ENCODE results near the gene CABLES1. TPM values are rescaled to one million over a fixed set of nuclear protein-coding genes. Genes with fewer than 3 reads are reported as not detected.
A peak's percentile ranks its signal among the peaks of the same experiment; 100 is the strongest.

Gene CABLES1
- total RNA-seq, 2 donors from 2014 or later: 9.9 to 16.7 TPM

DNA sequence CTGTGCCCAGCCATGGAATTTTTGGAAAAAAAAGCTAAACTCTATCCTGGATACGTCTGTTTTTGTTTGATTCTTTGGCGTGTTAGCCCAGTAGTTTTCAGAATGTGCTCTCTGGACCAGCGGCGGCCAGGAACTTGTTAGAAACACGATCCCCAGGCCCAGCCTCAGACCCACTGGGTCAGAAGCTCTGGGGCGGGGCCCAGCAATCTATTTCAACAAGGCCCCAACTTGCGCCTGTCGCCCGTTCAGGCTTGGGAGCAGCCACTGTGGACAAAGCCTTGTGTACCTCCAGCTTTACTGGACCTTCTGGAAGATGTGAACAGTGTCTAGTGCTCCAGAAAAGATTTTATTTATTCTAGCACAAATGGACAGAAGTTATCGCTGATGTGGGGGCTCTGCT lies 14.3 kb downstream of the CABLES1 start:
- DNase-seq: no peak
- peaks cover 8% of the 10 kb centered on the region for H3K36me3 Mint-ChIP-seq (ENCODE audit: low read depth)
- Histone ChIP-seq H3K27ac (ENCODE audit: low read depth, low read length) (no peak overlapping the region), H3K4me1 (ENCODE audit: control insufficient read depth, insufficient read depth, low read length) (no peaks in the 10 kb centered on the region), H3K9ac (ENCODE audit: extremely low read depth, low read length, poor library complexity, severe bottlenecking) (no peak overlapping the region), H3K27me3 (ENCODE audit: control insufficient read depth, insufficient read depth, low read length, poor library complexity, severe bottlenecking) (no peaks in the 10 kb centered on the region), H3K9me3 (ENCODE audit: control insufficient read depth, low read length) (no peaks in the 10 kb centered on the region), H3K36me3 (ENCODE audit: control insufficient read depth, insufficient read depth, low read length) (no peaks in the 10 kb centered on the region), H3K4me3 (ENCODE audit: low read length) (no peak overlapping the region)
- H3K4me3 Mint-ChIP-seq: no peak overlapping the region
- H3K27me3 Mint-ChIP-seq (ENCODE audit: insufficient read depth): no peaks in the 10 kb centered on the region
- no peak overlapping the region for H3K27ac Mint-ChIP-seq
- 90 to 95% methylated on average over 10 of the region's 10 CpGs for WGBS, 2 experiments (ENCODE audit: insufficient coverage in 1 of 2, insufficient read length in 1 of 2)
- peaks cover 9% of the 10 kb centered on the region for H3K4me1 Mint-ChIP-seq
- no peaks in the 10 kb centered on the region for H3K9me3 Mint-ChIP-seq
- TF ChIP-seq, protein P1, sequence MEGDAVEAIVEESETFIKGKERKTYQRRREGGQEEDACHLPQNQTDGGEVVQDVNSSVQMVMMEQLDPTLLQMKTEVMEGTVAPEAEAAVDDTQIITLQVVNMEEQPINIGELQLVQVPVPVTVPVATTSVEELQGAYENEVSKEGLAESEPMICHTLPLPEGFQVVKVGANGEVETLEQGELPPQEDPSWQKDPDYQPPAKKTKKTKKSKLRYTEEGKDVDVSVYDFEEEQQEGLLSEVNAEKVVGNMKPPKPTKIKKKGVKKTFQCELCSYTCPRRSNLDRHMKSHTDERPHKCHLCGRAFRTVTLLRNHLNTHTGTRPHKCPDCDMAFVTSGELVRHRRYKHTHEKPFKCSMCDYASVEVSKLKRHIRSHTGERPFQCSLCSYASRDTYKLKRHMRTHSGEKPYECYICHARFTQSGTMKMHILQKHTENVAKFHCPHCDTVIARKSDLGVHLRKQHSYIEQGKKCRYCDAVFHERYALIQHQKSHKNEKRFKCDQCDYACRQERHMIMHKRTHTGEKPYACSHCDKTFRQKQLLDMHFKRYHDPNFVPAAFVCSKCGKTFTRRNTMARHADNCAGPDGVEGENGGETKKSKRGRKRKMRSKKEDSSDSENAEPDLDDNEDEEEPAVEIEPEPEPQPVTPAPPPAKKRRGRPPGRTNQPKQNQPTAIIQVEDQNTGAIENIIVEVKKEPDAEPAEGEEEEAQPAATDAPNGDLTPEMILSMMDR (conservative IDR thresholded peaks at IDR 0.05): no peak

DNA sequence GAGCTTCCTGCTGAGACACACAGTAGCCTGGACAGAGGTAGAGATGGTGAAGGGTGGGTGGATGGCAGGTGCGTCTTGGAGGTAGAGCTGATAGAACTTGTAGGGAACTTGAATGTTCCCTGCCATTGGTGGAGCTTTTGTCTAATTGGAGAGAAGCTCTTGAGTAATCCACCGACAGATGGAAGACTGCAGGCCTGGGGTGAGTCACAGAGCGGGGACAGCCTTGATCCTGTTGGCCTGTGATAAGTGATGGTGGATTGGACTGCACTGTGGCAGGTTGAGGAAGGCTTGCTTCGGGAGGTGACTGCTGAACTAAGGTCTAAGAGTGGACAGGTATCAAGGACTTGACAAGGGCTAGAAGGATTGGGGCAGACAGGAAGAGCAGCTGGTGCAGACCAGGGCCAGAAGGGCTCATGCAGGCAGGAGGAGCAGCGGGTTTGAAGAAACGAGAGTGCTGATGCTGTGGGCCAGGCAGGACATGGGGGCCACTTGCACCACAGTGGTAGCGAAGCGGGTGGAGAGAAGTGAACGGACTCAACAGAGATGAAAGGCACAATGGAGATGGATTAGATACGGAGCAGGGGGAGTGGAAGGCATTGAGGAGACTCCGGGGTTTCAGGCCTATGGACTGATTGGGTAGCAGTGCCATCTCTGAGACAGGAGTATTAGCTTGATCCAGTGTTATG lies 16.3 kb downstream of the CABLES1 start:
- TF ChIP-seq, protein P1 (conservative IDR thresholded peaks at IDR 0.05): no peak
- no peak overlapping the region for H3K9ac ChIP-seq (ENCODE audit: extremely low read depth, low read length, poor library complexity, severe bottlenecking)
- no peak overlapping the region for H3K27ac Mint-ChIP-seq
- 89 to 95% methylated on average over 10 to 11 of the region's 11 CpGs for WGBS, 2 experiments (ENCODE audit: insufficient coverage in 1 of 2, insufficient read length in 1 of 2)
- peak; percentile 37 for DNase-seq
- H3K27ac ChIP-seq (ENCODE audit: low read depth, low read length): no peak overlapping the region
- H3K36me3 ChIP-seq (ENCODE audit: control insufficient read depth, insufficient read depth, low read length): no peaks in the 10 kb centered on the region
- peaks cover 18% of the 10 kb centered on the region for H3K4me1 Mint-ChIP-seq
- H3K27me3 Mint-ChIP-seq (ENCODE audit: insufficient read depth): no peaks in the 10 kb centered on the region
- no peaks in the 10 kb centered on the region for H3K4me1 ChIP-seq (ENCODE audit: control insufficient read depth, insufficient read depth, low read length)
- no peaks in the 10 kb centered on the region for H3K27me3 ChIP-seq (ENCODE audit: control insufficient read depth, insufficient read depth, low read length, poor library complexity, severe bottlenecking)
- H3K9me3 Mint-ChIP-seq: no peaks in the 10 kb centered on the region
- H3K9me3 ChIP-seq (ENCODE audit: control insufficient read depth, low read length): no peaks in the 10 kb centered on the region
- peaks cover 8% of the 10 kb centered on the region for H3K36me3 Mint-ChIP-seq (ENCODE audit: low read depth)
- H3K4me3 ChIP-seq (ENCODE audit: low read length): no peak overlapping the region
- H3K4me3 Mint-ChIP-seq: no peak overlapping the region

DNA sequence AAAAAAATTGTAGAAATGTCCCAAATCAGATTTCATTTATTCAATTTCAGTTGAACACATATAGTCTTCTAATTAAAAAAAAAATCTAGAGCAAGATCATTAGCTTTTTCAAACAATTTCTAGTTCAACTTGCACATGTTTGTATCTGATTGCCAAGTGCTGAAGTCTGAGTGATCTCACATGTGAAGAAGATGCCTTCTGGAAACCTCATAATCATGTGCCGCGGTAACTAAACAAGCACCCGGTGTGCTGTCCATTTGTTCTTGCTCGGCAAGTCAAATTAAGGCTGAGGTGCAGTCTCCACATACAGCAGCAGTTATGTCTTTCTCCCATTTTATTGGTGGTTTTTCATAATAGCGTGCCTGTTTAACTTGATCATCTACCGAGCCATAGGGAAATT lies 18.7 kb downstream of the CABLES1 start:
- no peaks in the 10 kb centered on the region for H3K9me3 ChIP-seq (ENCODE audit: control insufficient read depth, low read length)
- 94 to 99% methylated on average over 6 of the region's 6 CpGs for WGBS, 2 experiments (ENCODE audit: insufficient coverage in 1 of 2, insufficient read length in 1 of 2)
- no peaks in the 10 kb centered on the region for H3K4me1 ChIP-seq (ENCODE audit: control insufficient read depth, insufficient read depth, low read length)
- H3K36me3 ChIP-seq (ENCODE audit: control insufficient read depth, insufficient read depth, low read length): no peaks in the 10 kb centered on the region
- H3K4me3 ChIP-seq (ENCODE audit: low read length): no peak overlapping the region
- Mint-ChIP-seq H3K36me3 (ENCODE audit: low read depth) (peaks cover 6% of the 10 kb centered on the region), H3K27ac (no peak overlapping the region), H3K9me3 (no peaks in the 10 kb centered on the region), H3K4me1 (peaks cover 21% of the 10 kb centered on the region), H3K27me3 (ENCODE audit: insufficient read depth) (no peaks in the 10 kb centered on the region), H3K4me3 (no peak overlapping the region)
- H3K27me3 ChIP-seq (ENCODE audit: control insufficient read depth, insufficient read depth, low read length, poor library complexity, severe bottlenecking): no peaks in the 10 kb centered on the region
- TF ChIP-seq, protein P1 (conservative IDR thresholded peaks at IDR 0.05): no peak
- H3K27ac ChIP-seq (ENCODE audit: low read depth, low read length): no peak overlapping the region
- H3K9ac ChIP-seq (ENCODE audit: extremely low read depth, low read length, poor library complexity, severe bottlenecking): no peak overlapping the region
- DNase-seq: no peak
